Gastroesophageal sphincter (tissue), 3 donors: ENCODE results near the gene PLEK2.

Experiments
- CTCF ChIP-seq, 4 experiments: fragments of 200-600 bp in 2 of 4; fragments of 450-650 bp in 2 of 4; sonication (generic) in 1 of 4; IDR thresholded peaks; one replicate each; pipeline ENCODE4 v1.5.1; 2017 to 2019; ENCODE audit warnings: antibody characterized with exemption in 4 of 4, mild to moderate bottlenecking in 2 of 4, moderate library complexity in 2 of 4
- POLR2A ChIP-seq, 2 donors: fragments of 450-650 bp; IDR thresholded peaks; one replicate each; pipeline ENCODE4 v1.6.1; 2017; ENCODE audit warnings: antibody characterized with exemption in 2 of 2, mild to moderate bottlenecking in 2 of 2, moderate library complexity in 1 of 2
- POLR2AphosphoS5 ChIP-seq: sonication (generic); formaldehyde crosslinking; IDR thresholded peaks from one replicate; pipeline ENCODE4 v1.6.1; 2017; ENCODE audit warnings: antibody characterized with exemption

GRCh38 chr14:67436006-67436866 is 24.3 kb upstream of the PLEK2 start:
- TF ChIP-seq POLR2AphosphoS5 (no peak), CTCF (IDR thresholded peaks at IDR 0.05) (no peak), POLR2A (IDR thresholded peaks at IDR 0.05) (no peak)
